K562 (cell line): Measurements from ENCODE around the gene GYS1. TPM values are rescaled to one million over a fixed set of nuclear protein-coding genes. Genes with fewer than 3 reads are reported as not detected.

Source experiments
- CREB3L1 ChIP-seq: fragments of 450-650 bp; IDR thresholded peaks from 2 replicates; pipeline ENCODE4 v1.6.1; 2014; ENCODE audit warnings: low read depth, mild to moderate bottlenecking, moderate library complexity, borderline replicate concordance
- HNRNPLL ChIP-seq: fragments of 200-400 bp; formaldehyde crosslinking; IDR thresholded peaks from 2 replicates; pipeline ENCODE4 v1.6.1; 2017; ENCODE audit warnings: low read length, low read depth, mild to moderate bottlenecking; ENCODE audit not compliant: poor library complexity, severe bottlenecking
- IRF2 ChIP-seq: sonication (generic); formaldehyde crosslinking; IDR thresholded peaks from 2 replicates; pipeline ENCODE4 v1.8.1; 2022; ENCODE audit warnings: mild to moderate bottlenecking, missing genetic modification reagents
- NCOA4 ChIP-seq: fragments of 450-650 bp; IDR thresholded peaks from 2 replicates; pipeline ENCODE4 v1.6.1; 2018; ENCODE audit warnings: mild to moderate bottlenecking; ENCODE audit not compliant: partially characterized antibody
- NFXL1 ChIP-seq: fragments of 450-650 bp; formaldehyde crosslinking; IDR thresholded peaks from 2 replicates; pipeline ENCODE4 v1.4.0; 2021; ENCODE audit warnings: mild to moderate bottlenecking
- NR2C2 ChIP-seq, 2 experiments: fragments of 200-800 bp in 1 of 2; sonication (Bioruptor generic) in 1 of 2; sonication (generic) in 1 of 2; formaldehyde crosslinking in 1 of 2; IDR thresholded peaks; 2 replicates each; pipeline versions ENCODE4 v1.6.1 to v1.8.0; 2016 to 2022; ENCODE audit warnings: mild to moderate bottlenecking in 1 of 2, missing compliant biosample characterization in 1 of 2, missing genetic modification characterization in 1 of 2, missing genetic modification reagents in 1 of 2
- NRF1 ChIP-seq, 2 experiments: fragments of 450-650 bp; IDR thresholded peaks in 1 of 2; conservative IDR thresholded peaks in 1 of 2; 2 replicates each; pipeline ENCODE4 v1.6.1; 2014; ENCODE audit warnings: mild to moderate bottlenecking in 2 of 2
- PBX2 ChIP-seq, 2 experiments: IDR thresholded peaks in 1 of 2; conservative IDR thresholded peaks in 1 of 2; 2 replicates each; pipeline ENCODE4 v1.6.1; 2016; ENCODE audit warnings: low read depth in 2 of 2, mild to moderate bottlenecking in 1 of 2, missing compliant biosample characterization in 1 of 2, missing genetic modification characterization in 1 of 2, moderate library complexity in 1 of 2
- PHF8 ChIP-seq: fragments of 200-600 bp; sonication (generic); IDR thresholded peaks from 2 replicates; pipeline ENCODE4 v1.6.1; 2012; ENCODE audit warnings: mixed run types, mild to moderate bottlenecking, inconsistent platforms, low read length, moderate library complexity, borderline replicate concordance
- POU5F1 ChIP-seq: fragments of 150-350 bp; IDR thresholded peaks from 2 replicates; pipeline ENCODE4 v1.6.1; 2014; ENCODE audit warnings: borderline replicate concordance, low read length, low read depth, mild to moderate bottlenecking; ENCODE audit not compliant: partially characterized antibody
- SMARCE1 ChIP-seq: fragments of 450-650 bp; IDR thresholded peaks from 2 replicates; pipeline ENCODE4 v1.7.1; 2016; ENCODE audit warnings: mild to moderate bottlenecking
- SREBF2 ChIP-seq: sonication (generic); formaldehyde crosslinking; IDR thresholded peaks from 2 replicates; pipeline ENCODE4 v1.4.0; 2020; ENCODE audit warnings: mild to moderate bottlenecking, missing genetic modification reagents
- ZNF76 ChIP-seq: fragments of 250-450 bp; sonication (Bioruptor Pico); IDR thresholded peaks from 2 replicates; pipeline ENCODE4 v1.4.0; 2020; ENCODE audit warnings: mild to moderate bottlenecking, moderate library complexity, borderline replicate concordance
- polyA plus RNA-seq, 8 experiments: library from polyadenylated mRNA; depleted of rRNA in 4 of 8; stranded (reverse) in 5 of 8; unstranded in 3 of 8; fragments of >200 nt; fragmentation: Nextera tagmentation in 2 of 8; fragmentation: Illumina TruSeq in 1 of 8; extraction: Ambion mirVana in 2 of 8; extraction: Trizol in 1 of 8; gene quantifications; 2 replicates each; pipeline versions ENCODE4 v1.2.1 to v1.2.3, GENCODE V29; 2011 to 2014; ENCODE audit warnings: inconsistent platforms in 1 of 8, missing spikeins in 1 of 8
- total RNA-seq, 7 experiments: library from RNA; depleted of rRNA in 6 of 7; stranded (reverse); fragments of >200 nt in 6 of 7; fragmentation: Illumina TruSeq in 2 of 7; extraction: Trizol in 2 of 7; gene quantifications; 2 replicates each; pipeline versions ENCODE4 v1.2.1 to v1.2.3, GENCODE V29; 2011 to 2021; ENCODE audit warnings: low replicate concordance in 1 of 7
- TF ChIP-seq, protein P1 (sequence below): fragments of 450-650 bp; formaldehyde crosslinking; IDR thresholded peaks from 2 replicates; pipeline ENCODE4 v1.4.0; 2020; ENCODE audit warnings: mild to moderate bottlenecking, moderate library complexity
- TF ChIP-seq, protein P2 (sequence below): fragments of 450-650 bp; IDR thresholded peaks from 2 replicates; pipeline ENCODE4 v1.6.1; 2017; ENCODE audit warnings: antibody characterized with exemption, mild to moderate bottlenecking

GYS1 gene
- total and polyA plus RNA-seq, 9 of the 15 experiments (the other 6 are each of a cell fraction or from before 2014, with no cell fraction given): 1.9 to 31.1 (median 15.2) TPM

DNA sequence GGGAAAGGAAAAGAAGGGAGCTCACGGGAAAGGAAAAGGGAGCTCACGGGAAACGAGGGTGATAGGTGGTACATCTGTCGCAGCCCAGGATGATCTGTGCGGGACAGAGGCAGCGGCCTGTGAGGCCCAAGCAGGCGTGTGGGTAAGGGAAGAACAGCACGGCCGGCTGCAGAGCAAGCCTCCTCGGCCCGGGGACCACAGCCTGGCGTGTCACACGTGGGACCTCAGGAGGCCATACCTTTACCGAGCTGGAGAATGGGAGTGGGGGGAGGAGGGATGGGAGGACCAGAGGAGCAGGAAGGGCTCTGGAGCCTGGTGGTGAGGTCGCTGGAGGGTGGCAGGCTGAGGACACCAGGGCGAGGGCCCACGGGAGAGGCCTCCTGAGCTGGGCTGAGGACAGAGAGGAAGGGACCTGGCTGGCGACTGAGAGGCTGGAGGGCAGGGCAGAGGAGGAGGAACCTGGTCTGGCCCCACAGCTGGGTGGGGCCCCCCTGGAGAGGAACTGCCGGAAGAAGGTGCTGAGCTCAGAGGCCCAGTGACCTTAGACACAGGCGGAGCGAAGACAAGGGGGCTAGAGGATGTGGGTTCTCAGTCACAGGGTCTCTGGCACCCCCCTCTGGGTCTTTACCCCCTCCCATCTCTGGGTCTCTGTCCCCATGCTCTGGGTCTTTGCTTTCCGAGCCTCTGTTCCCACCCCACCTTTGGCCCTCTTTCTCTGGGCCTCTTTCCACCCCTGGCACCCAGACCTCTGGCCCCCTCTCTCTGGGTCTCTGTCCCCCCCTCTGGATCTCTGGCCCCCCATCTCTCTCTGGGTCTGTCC lies 30.9 kb downstream of the GYS1 start (continued):
- TF ChIP-seq IRF2 (CRISPR knock-in tag) (no peak), HNRNPLL (no peak), NRF1 (conservative IDR thresholded peaks at IDR 0.05 in 1 of 2, IDR thresholded peaks at IDR 0.05 in 1 of 2) (peak in 1 of 2 experiments; percentile 27; a peak in 1 of 4 replicates), CREB3L1 (no peak), NFXL1 (CRISPR knock-in tag) (no peak), SMARCE1 (peak; percentile 44; the same call in 1 of the 2 replicates), SREBF2 (CRISPR knock-in tag) (no peak), NR2C2 (CRISPR knock-in tag; IDR thresholded peaks at IDR 0.05) (peak; percentile 78), NR2C2 (tag; IDR thresholded peaks at IDR 0.05) (peak; percentile 83), PHF8 (peak; percentile 55; the same call in 1 of the 2 replicates), NCOA4 (no peak), POU5F1 (no peak), ZNF76 (CRISPR knock-in tag) (no peak; the same call in 1 of the 2 replicates), PBX2 (CRISPR knock-in tag; IDR thresholded peaks at IDR 0.05; ENCODE audit: low read depth) (no peak), PBX2 (tag; conservative IDR thresholded peaks at IDR 0.05; ENCODE audit: low read depth) (0 out of 2 replicates have a peak, but pooled peaks have one; percentile 22)
- TF ChIP-seq, protein P1, sequence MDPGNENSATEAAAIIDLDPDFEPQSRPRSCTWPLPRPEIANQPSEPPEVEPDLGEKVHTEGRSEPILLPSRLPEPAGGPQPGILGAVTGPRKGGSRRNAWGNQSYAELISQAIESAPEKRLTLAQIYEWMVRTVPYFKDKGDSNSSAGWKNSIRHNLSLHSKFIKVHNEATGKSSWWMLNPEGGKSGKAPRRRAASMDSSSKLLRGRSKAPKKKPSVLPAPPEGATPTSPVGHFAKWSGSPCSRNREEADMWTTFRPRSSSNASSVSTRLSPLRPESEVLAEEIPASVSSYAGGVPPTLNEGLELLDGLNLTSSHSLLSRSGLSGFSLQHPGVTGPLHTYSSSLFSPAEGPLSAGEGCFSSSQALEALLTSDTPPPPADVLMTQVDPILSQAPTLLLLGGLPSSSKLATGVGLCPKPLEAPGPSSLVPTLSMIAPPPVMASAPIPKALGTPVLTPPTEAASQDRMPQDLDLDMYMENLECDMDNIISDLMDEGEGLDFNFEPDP (CRISPR knock-in tag): no peak
- TF ChIP-seq, protein P2, sequence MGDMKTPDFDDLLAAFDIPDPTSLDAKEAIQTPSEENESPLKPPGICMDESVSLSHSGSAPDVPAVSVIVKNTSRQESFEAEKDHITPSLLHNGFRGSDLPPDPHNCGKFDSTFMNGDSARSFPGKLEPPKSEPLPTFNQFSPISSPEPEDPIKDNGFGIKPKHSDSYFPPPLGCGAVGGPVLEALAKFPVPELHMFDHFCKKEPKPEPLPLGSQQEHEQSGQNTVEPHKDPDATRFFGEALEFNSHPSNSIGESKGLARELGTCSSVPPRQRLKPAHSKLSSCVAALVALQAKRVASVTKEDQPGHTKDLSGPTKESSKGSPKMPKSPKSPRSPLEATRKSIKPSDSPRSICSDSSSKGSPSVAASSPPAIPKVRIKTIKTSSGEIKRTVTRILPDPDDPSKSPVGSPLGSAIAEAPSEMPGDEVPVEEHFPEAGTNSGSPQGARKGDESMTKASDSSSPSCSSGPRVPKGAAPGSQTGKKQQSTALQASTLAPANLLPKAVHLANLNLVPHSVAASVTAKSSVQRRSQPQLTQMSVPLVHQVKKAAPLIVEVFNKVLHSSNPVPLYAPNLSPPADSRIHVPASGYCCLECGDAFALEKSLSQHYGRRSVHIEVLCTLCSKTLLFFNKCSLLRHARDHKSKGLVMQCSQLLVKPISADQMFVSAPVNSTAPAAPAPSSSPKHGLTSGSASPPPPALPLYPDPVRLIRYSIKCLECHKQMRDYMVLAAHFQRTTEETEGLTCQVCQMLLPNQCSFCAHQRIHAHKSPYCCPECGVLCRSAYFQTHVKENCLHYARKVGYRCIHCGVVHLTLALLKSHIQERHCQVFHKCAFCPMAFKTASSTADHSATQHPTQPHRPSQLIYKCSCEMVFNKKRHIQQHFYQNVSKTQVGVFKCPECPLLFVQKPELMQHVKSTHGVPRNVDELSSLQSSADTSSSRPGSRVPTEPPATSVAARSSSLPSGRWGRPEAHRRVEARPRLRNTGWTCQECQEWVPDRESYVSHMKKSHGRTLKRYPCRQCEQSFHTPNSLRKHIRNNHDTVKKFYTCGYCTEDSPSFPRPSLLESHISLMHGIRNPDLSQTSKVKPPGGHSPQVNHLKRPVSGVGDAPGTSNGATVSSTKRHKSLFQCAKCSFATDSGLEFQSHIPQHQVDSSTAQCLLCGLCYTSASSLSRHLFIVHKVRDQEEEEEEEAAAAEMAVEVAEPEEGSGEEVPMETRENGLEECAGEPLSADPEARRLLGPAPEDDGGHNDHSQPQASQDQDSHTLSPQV: peak; percentile 95
